H1 (cell line): ENCODE measurements around the gene TEKTIP1.

Experiments
- BRCA1 ChIP-seq: IDR thresholded peaks from 2 replicates; pipeline ENCODE4 v1.6.1; 2012; ENCODE audit warnings: low read depth, low read length, improper control_type of control experiment
- CREB1 ChIP-seq: IDR thresholded peaks from 2 replicates; pipeline ENCODE4 v1.6.1; 2012; ENCODE audit warnings: inconsistent platforms
- CTCF ChIP-seq, 3 experiments: IDR thresholded peaks; 1 replicate in 2 of 3; 2 replicates in 1 of 3; pipeline versions ENCODE4 v1.5.1 to v1.6.1; 2011; ENCODE audit warnings: low read length in 3 of 3, mild to moderate bottlenecking in 3 of 3, inconsistent platforms in 2 of 3, low read depth in 1 of 3, moderate library complexity in 1 of 3; ENCODE audit not compliant: insufficient read depth in 1 of 3; ENCODE audit errors: control extremely low read depth in 1 of 3
- HDAC2 ChIP-seq, 2 experiments: fragments of 300-600 bp in 1 of 2; sonication (generic) in 1 of 2; IDR thresholded peaks; 2 replicates each; pipeline ENCODE4 v1.6.1; 2011 to 2012; ENCODE audit warnings: low read depth in 2 of 2, low read length in 2 of 2, mild to moderate bottlenecking in 2 of 2, moderate library complexity in 2 of 2, borderline replicate concordance in 1 of 2, inconsistent platforms in 1 of 2
- POLR2A ChIP-seq, 2 experiments: IDR thresholded peaks; 1 replicate in 1 of 2; 2 replicates in 1 of 2; pipeline ENCODE4 v1.6.1; 2011; ENCODE audit warnings: low read depth in 2 of 2, low read length in 2 of 2, mild to moderate bottlenecking in 2 of 2; ENCODE audit errors: control extremely low read depth in 1 of 2
- POLR2AphosphoS5 ChIP-seq: IDR thresholded peaks from 2 replicates; pipeline ENCODE4 v1.6.1; 2011; ENCODE audit warnings: low read depth, low read length
- RXRA ChIP-seq: IDR thresholded peaks from 2 replicates; pipeline ENCODE4 v1.6.1; 2011; ENCODE audit warnings: low read depth, mild to moderate bottlenecking, low read length, moderate library complexity; ENCODE audit not compliant: insufficient read depth
- TAF1 ChIP-seq: IDR thresholded peaks from 2 replicates; pipeline ENCODE4 v1.6.1; 2011; ENCODE audit warnings: mild to moderate bottlenecking, low read depth, low read length
- ZNF274 ChIP-seq: IDR thresholded peaks from 2 replicates; pipeline ENCODE4 v1.7.0; 2012; ENCODE audit warnings: low read length, borderline replicate concordance; ENCODE audit errors: extremely low read depth
- TF ChIP-seq, protein P1 (sequence below): IDR thresholded peaks from 2 replicates; pipeline ENCODE4 v1.6.1; 2011; ENCODE audit warnings: low read depth, mild to moderate bottlenecking, low read length; ENCODE audit not compliant: insufficient read depth
- TF ChIP-seq, protein P2 (sequence below): IDR thresholded peaks from 2 replicates; pipeline ENCODE4 v1.6.1; 2012; ENCODE audit warnings: inconsistent platforms

- TF ChIP-seq, protein P1, sequence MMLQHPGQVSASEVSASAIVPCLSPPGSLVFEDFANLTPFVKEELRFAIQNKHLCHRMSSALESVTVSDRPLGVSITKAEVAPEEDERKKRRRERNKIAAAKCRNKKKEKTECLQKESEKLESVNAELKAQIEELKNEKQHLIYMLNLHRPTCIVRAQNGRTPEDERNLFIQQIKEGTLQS = no peak
- TF ChIP-seq POLR2A (IDR thresholded peaks at IDR 0.05; ENCODE audit: control extremely low read depth in 1 of 2, low read depth in 2 of 2, low read length in 2 of 2) (no peak), POLR2AphosphoS5 (no peak), HDAC2 (IDR thresholded peaks at IDR 0.05; ENCODE audit: borderline replicate concordance in 1 of 2, low read depth in 2 of 2, low read length in 2 of 2) (0 out of 4 replicates have a peak, but pooled peaks of 1 of the 2 experiments have one; percentile 2), BRCA1 (no peak), CTCF (IDR thresholded peaks at IDR 0.05; ENCODE audit: control extremely low read depth in 1 of 3, insufficient read depth in 1 of 3, low read depth in 1 of 3, low read length in 3 of 3) (no peak), TAF1 (no peak), ZNF274 (no peak), RXRA (no peak), CREB1 (peak; percentile 81)
- TF ChIP-seq, protein P2, sequence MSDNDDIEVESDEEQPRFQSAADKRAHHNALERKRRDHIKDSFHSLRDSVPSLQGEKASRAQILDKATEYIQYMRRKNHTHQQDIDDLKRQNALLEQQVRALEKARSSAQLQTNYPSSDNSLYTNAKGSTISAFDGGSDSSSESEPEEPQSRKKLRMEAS = no peak; the same call in 1 of the 2 replicates
Observed at GRCh38 chr19:3572132-3572854, 33.3 kb downstream of the TEKTIP1 start.
